Fibroblast of lung (primary cell): ENCODE measurements around the gene CHRNA5.

Source experiments
- CTCF ChIP-seq, 2 donors: IDR thresholded peaks in 1 of 2; conservative IDR thresholded peaks in 1 of 2; 1 replicate in 1 of 2; 2 replicates in 1 of 2; pipeline ENCODE4 v1.5.1; 2011 to 2012; ENCODE audit warnings: low read length in 2 of 2, control low read depth in 1 of 2, inconsistent platforms in 1 of 2, low read depth in 1 of 2, mild to moderate bottlenecking in 1 of 2
- EZH2 ChIP-seq: IDR thresholded peaks from 2 replicates; pipeline ENCODE4 v1.5.1; 2012; ENCODE audit warnings: low read length, control low read depth, mild to moderate bottlenecking; ENCODE audit errors: missing control alignments

GRCh38 chr15:78617076-78617475, 51.8 kb downstream of the CHRNA5 start:
- TF ChIP-seq CTCF (conservative IDR thresholded peaks at IDR 0.05 in 1 of 2, IDR thresholded peaks at IDR 0.05 in 1 of 2; ENCODE audit: low read depth in 1 of 2, low read length in 2 of 2): no peak
- no peak for TF ChIP-seq EZH2
